ENCODE measurements around the gene CTDSPL. TPM values are rescaled to one million over a fixed set of nuclear protein-coding genes. Genes with fewer than 3 reads are reported as not detected.

CTDSPL gene
- total RNA-seq, 1 donor from 2014 or later: 11.8 TPM

DNA sequence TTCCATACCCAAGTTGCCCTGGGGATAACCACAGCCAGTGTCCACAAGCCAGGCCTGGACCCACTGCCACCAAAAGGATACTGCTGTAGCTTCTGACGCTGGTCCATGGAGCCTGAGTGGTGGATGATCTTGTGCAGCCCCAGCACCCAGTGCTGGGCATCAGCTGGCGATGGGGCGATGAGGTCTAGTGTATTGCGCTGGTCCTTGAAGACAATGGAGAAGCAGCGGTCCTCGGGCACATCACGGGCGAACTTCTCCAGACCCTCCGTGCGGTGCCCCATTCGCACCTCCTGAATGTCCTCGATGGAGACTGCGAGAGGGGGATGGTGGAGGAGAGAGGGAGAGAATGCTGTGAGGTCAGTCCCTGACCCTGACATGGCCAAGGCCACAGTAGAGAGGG lies 154.7 kb downstream of the CTDSPL start:
- Mint-ChIP-seq H3K27ac (no peak overlapping the region), H3K27me3 (ENCODE audit: low read depth) (no peaks in the 10 kb centered on the region), H3K36me3 (ENCODE audit: low read depth) (peaks cover 27% of the 10 kb centered on the region), H3K4me3 (ENCODE audit: low read depth) (no peak overlapping the region), H3K4me1 (ENCODE audit: low read depth) (peaks cover 3% of the 10 kb centered on the region), H3K9me3 (no peaks in the 10 kb centered on the region)
- intact Hi-C loops (cut with micrococcal nuclease): no loop called here
- DNase-seq (ENCODE audit: low spot score): no peak

DNA sequence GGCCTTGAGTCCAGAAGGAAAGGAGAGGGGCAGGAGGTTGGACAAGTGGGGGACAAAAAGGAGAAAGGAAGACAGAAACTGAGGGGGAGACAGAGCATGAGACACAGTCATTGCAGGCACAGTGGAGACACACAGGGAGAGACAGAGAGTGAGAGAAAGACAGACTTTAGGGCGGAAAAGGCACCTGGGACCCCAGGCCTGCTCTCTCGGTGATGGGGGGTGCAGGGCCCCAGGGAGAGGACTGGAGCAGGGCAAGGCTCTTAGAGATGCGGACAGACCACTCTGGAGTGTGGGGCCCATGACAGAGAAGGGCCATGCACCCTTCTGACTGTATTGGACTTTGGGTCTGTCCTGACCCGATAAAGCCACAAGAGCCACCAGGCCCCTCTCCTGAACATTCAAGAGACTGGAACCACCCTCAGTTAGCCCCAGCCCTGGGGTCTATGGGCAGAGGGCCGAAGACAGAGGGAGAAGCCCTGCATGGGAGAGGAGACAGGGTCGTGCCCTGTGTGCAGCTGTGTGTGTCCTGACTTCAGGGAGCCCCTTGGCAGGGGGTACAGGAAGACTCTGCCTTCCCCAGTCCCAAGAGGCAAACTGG lies 155.3 kb downstream of the CTDSPL start:
- peaks cover 3% of the 10 kb centered on the region for H3K4me1 Mint-ChIP-seq (ENCODE audit: low read depth)
- peaks cover 27% of the 10 kb centered on the region for H3K36me3 Mint-ChIP-seq (ENCODE audit: low read depth)
- intact Hi-C loops (cut with micrococcal nuclease): no loop called here
- no peaks in the 10 kb centered on the region for H3K9me3 Mint-ChIP-seq
- no peak for DNase-seq (ENCODE audit: low spot score)
- no peaks in the 10 kb centered on the region for H3K27me3 Mint-ChIP-seq (ENCODE audit: low read depth)
- H3K27ac Mint-ChIP-seq: no peak overlapping the region
- no peak overlapping the region for H3K4me3 Mint-ChIP-seq (ENCODE audit: low read depth)

DNA sequence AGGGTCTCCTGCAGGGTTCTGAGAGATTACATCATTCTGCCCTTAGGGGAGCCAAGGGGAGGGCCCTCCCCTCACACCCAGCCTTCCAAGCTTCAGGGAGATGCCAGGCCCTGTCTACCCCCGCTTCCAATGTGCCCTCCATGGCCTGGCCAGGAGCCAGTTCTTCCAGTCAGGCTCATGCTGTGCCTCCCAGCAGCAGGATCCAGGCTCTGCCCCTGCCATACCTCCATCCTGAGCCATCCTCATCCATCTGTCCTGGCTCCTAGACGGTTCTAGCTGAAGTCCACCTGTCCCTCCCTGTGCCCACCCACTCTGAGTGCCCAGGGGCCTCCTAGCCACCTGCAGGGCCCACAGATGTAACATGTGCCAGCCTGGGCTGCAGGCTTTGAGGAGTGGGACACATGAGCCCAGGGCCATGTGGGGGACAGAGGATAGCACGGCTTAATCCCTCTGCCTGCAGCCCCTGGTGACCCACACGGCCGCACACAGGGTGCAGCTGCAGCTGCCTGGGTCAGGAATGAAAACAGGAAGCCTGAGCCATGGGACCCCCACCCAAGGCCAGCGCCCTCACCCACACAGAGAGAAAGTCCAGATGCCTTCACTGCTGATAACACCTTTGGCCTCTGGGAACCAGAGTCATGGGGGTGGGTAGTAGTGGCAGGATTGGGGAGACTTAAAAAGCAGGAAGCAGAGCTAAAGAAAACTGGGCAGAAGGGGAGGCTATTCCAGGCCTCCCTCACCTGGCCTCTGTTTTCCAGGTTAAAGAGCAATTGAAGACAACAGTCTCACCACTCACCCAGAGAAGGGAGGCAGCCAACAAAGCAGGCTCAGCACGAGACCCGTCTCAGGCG lies 156.0 kb downstream of the CTDSPL start:
- no peak overlapping the region for H3K4me3 Mint-ChIP-seq (ENCODE audit: low read depth)

DNA sequence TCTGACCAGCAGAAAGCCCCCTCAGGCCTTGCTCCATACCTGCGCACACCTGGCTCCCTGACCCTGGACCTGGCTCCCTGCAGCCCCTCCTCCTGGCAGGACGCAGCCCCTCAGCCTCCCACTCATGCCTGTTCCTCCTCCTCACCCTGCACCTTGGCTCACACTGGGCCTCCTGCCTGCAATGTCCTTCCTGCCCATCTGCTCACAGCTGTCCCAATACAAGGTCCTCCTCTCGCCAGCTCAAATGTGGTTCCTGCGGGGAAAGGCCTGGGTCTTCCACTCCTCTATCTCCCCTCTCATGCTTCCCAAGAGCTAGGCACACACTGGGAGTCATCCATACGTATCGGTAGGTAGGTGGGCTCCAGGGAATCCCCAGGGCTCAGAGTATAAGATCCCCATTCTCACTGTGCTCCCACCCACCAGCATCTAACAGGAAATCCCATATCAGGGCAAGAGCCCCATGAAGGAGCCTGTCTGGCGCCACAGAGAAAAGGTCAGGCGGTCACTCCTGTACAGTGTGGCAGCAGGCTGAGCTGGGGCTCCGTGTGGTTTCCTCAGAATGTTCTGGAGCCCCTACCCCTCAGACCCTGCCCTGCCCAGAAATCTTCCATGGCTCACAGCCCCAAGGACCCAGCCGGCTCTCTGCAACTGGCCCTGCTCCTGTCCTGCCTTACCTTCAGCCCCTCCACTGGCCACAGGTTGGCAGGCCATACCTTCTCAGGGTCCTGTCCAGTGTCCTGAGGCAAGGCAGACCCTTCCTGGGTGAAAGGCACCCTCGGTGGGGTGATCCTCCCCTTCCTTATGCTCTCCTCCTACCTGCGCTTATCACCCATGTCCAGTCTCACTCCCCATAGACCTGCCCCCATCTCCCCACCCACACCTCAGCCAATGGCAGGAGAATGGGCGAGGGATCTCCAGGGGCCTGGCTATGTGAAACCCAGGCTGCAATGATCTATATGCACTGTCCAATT lies 156.9 kb downstream of the CTDSPL start:
- no peak overlapping the region for H3K4me3 Mint-ChIP-seq (ENCODE audit: low read depth)
- no peaks in the 10 kb centered on the region for H3K9me3 Mint-ChIP-seq
- no peak for DNase-seq (ENCODE audit: low spot score)
- H3K27ac Mint-ChIP-seq: no peak overlapping the region
- peaks cover 8% of the 10 kb centered on the region for H3K4me1 Mint-ChIP-seq (ENCODE audit: low read depth)
- no peaks in the 10 kb centered on the region for H3K27me3 Mint-ChIP-seq (ENCODE audit: low read depth)
- intact Hi-C loops (cut with micrococcal nuclease): no loop called here
- peaks cover 27% of the 10 kb centered on the region for H3K36me3 Mint-ChIP-seq (ENCODE audit: low read depth)

More for the DNA sequence above, 156.0 kb downstream of the CTDSPL start:
- Mint-ChIP-seq H3K27me3 (ENCODE audit: low read depth) (no peaks in the 10 kb centered on the region), H3K9me3 (no peaks in the 10 kb centered on the region), H3K36me3 (ENCODE audit: low read depth) (peaks cover 27% of the 10 kb centered on the region), H3K4me1 (ENCODE audit: low read depth) (peaks cover 3% of the 10 kb centered on the region), H3K27ac (no peak overlapping the region)
- no peak for DNase-seq (ENCODE audit: low spot score)
- intact Hi-C loops (cut with micrococcal nuclease): no loop called here

DNA sequence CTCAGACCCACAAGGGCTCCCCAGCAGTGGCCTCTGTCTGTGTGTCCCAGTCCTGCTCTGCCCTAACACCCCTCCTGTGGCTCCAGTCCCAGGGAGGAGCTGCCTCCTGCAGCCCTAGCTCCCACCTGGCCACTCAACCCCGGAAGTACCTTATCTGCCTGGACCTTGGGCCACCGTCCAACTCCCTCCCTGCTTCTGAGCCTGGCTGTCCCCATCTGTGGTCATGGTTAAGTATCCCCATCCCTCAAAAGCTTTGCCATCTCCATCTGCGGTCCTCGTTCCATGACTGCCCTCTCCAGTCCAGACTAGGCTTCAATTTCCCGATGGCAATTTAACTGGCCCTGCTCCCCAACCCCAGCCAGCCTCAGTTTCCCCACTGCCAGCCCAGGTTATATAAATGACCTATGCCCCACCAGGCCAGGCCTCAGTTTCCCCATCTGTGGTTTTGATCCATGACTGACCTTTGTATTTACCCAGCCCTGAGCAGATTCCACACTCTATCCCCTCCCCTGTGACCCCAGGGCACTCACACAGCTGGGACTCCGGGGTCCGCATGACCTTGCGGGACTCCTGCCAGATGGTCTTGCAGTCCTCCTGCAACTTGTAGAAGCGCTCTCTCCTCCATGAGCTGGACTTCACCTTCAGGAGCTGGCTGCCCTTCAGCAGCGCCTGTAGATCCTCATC lies 158.1 kb downstream of the CTDSPL start:
- H3K9me3 Mint-ChIP-seq: no peaks in the 10 kb centered on the region
- H3K4me1 Mint-ChIP-seq (ENCODE audit: low read depth): peaks cover 11% of the 10 kb centered on the region
- H3K27me3 Mint-ChIP-seq (ENCODE audit: low read depth): no peaks in the 10 kb centered on the region
- DNase-seq (ENCODE audit: low spot score): no peak
- no peak overlapping the region for H3K27ac Mint-ChIP-seq
- intact Hi-C loops (cut with micrococcal nuclease): no loop called here
- H3K4me3 Mint-ChIP-seq (ENCODE audit: low read depth): no peak overlapping the region
- peaks cover 22% of the 10 kb centered on the region for H3K36me3 Mint-ChIP-seq (ENCODE audit: low read depth)

DNA sequence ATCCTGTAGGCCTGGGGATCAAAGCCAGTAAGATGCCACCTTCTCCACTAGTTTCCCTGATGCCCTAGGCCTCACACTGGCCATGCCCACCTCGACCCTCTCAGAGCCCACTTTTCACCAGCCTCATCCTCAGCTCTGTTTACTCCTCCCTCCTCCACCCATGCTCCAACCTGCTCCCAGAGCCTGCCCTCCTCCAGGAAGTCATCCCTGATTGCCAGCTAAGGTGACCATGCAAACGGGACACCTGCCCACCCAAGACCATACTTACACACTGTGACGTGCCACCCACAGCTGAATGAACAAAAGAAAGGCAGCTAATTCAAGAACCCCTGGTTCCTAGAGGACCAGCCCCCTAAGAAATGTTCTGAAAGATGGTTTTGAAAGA lies 158.7 kb downstream of the CTDSPL start:
- peaks cover 11% of the 10 kb centered on the region for H3K4me1 Mint-ChIP-seq (ENCODE audit: low read depth)
- H3K36me3 Mint-ChIP-seq (ENCODE audit: low read depth): peaks cover 17% of the 10 kb centered on the region
- no peak overlapping the region for H3K4me3 Mint-ChIP-seq (ENCODE audit: low read depth)
- H3K27ac Mint-ChIP-seq: no peak overlapping the region
- intact Hi-C loops (cut with micrococcal nuclease): no loop called here
- DNase-seq (ENCODE audit: low spot score): no peak
- no peaks in the 10 kb centered on the region for H3K9me3 Mint-ChIP-seq
- no peaks in the 10 kb centered on the region for H3K27me3 Mint-ChIP-seq (ENCODE audit: low read depth)

DNA sequence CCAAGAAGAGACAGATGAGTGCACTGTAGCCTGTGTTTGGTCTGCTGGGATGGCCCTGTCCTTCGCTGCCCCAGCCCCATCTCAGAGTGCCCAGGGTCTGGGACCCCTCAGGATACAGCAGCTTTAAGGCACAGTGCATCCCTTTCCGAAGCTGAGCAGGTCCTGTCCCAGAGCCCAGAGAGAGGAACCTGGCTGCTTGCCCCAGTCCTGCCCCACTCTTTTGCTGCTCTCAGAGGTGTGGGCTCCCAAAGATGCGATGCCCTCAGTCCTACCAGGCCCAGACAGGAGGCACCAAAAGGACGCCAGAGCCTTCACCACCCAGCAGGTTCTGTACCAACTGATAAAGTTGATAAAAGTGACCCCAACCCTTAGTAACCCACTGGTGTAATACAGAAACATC lies 159.5 kb downstream of the CTDSPL start:
- H3K27ac Mint-ChIP-seq: no peak overlapping the region
- H3K9me3 Mint-ChIP-seq: no peaks in the 10 kb centered on the region
- no peak overlapping the region for H3K4me3 Mint-ChIP-seq (ENCODE audit: low read depth)
- H3K27me3 Mint-ChIP-seq (ENCODE audit: low read depth): peaks cover 2% of the 10 kb centered on the region
- intact Hi-C loops (cut with micrococcal nuclease): no loop called here
- H3K4me1 Mint-ChIP-seq (ENCODE audit: low read depth): peaks cover 15% of the 10 kb centered on the region
- no peak for DNase-seq (ENCODE audit: low spot score)
- peaks cover 8% of the 10 kb centered on the region for H3K36me3 Mint-ChIP-seq (ENCODE audit: low read depth)

DNA sequence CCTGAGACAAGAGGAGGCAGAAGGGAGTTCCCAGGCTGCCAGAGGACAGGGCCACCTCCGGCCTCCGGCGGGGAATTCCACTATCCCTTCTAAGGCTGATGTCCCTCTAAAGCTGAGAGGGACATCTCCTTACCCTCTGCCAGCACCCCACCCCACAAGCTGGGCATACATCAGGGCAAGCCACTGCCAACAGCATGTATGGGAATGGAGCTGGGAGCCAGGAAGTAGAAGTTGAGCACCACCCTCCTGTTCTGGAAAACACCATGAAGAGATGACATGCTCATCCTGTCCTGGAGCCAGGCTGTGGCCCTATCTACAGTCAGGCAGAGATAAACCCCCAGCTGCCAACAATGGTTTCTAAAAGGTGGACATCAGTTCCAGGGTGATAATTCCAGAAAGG lies 160.6 kb downstream of the CTDSPL start:
- no peak for DNase-seq (ENCODE audit: low spot score)
- intact Hi-C loops (cut with micrococcal nuclease): no loop called here
- H3K27me3 Mint-ChIP-seq (ENCODE audit: low read depth): peaks cover 7% of the 10 kb centered on the region
- no peaks in the 10 kb centered on the region for H3K36me3 Mint-ChIP-seq (ENCODE audit: low read depth)
- H3K4me1 Mint-ChIP-seq (ENCODE audit: low read depth): peaks cover 15% of the 10 kb centered on the region
- no peak overlapping the region for H3K4me3 Mint-ChIP-seq (ENCODE audit: low read depth)
- H3K9me3 Mint-ChIP-seq: no peaks in the 10 kb centered on the region
- no peak overlapping the region for H3K27ac Mint-ChIP-seq

DNA sequence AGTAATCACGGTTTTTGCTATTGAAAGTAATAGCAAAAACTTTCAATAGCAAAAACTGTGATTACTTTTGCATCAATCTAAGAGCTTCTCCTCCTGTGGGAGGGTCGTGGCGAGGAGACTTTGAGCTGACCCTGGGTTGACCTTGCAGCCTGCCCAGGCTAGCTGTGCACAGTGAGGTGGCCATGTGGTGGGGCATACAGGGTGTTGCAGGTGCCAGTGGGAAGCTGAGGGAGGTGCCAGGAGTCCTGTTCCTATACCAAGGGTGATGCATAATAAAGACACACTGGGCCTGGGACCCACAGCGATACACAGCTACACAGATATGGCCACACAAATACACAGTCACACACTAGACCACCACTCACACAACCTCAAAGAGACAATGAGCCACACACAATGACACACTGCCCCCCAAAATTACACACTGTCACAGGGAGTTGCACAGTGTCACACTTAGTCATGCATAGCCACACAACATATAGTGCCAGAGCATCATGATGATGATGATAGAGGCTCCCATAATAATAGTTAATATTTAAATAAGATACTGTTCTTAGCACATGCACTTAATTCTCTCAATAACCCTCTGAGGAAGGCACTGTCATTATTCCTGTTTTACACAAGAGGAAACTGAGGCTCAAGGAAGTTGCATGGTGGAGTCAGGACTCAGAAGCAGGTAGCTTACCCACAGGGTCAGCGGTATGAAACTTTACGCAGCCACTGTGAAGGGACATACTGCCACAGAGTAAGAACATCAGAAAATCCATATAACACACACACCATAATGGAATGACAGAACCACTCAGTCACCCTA lies 161.4 kb downstream of the CTDSPL start:
- H3K36me3 Mint-ChIP-seq (ENCODE audit: low read depth): no peaks in the 10 kb centered on the region
- H3K27me3 Mint-ChIP-seq (ENCODE audit: low read depth): peaks cover 15% of the 10 kb centered on the region
- peak overlapping the region; percentile 98 for H3K4me3 Mint-ChIP-seq (ENCODE audit: low read depth)
- H3K9me3 Mint-ChIP-seq: no peaks in the 10 kb centered on the region
- H3K4me1 Mint-ChIP-seq (ENCODE audit: low read depth): peaks cover 15% of the 10 kb centered on the region
- DNase-seq (ENCODE audit: low spot score): no peak
- peak overlapping the region; percentile 98 for H3K27ac Mint-ChIP-seq
- intact Hi-C loops (cut with micrococcal nuclease): no loop called here

DNA sequence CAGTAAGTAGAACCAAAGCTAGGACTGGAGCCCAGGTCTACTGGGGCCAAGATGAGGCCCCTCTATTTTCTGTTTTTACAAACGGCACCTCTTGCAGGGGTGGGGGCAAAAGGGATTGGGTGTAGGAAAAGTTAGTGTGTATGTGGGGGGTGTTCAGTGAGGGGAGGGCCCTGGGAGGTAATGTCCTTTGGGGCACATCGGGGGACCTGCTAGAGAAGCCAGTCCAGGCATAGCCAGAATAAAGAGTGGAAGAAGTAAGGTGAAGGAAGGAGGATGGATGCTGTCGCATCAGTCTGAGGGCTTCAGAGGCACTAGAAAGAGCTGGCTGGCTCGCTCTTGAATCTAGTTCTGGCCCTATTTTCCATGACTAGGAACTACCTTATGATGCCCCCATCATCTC lies 165.2 kb downstream of the CTDSPL start:
- no peak overlapping the region for H3K4me3 Mint-ChIP-seq (ENCODE audit: low read depth)
- no peaks in the 10 kb centered on the region for H3K36me3 Mint-ChIP-seq (ENCODE audit: low read depth)
- H3K9me3 Mint-ChIP-seq: no peaks in the 10 kb centered on the region
- peaks cover 19% of the 10 kb centered on the region for H3K4me1 Mint-ChIP-seq (ENCODE audit: low read depth)
- intact Hi-C loops (cut with micrococcal nuclease): no loop called here
- peaks cover 28% of the 10 kb centered on the region for H3K27me3 Mint-ChIP-seq (ENCODE audit: low read depth)
- no peak for DNase-seq (ENCODE audit: low spot score)
- H3K27ac Mint-ChIP-seq: no peak overlapping the region

DNA sequence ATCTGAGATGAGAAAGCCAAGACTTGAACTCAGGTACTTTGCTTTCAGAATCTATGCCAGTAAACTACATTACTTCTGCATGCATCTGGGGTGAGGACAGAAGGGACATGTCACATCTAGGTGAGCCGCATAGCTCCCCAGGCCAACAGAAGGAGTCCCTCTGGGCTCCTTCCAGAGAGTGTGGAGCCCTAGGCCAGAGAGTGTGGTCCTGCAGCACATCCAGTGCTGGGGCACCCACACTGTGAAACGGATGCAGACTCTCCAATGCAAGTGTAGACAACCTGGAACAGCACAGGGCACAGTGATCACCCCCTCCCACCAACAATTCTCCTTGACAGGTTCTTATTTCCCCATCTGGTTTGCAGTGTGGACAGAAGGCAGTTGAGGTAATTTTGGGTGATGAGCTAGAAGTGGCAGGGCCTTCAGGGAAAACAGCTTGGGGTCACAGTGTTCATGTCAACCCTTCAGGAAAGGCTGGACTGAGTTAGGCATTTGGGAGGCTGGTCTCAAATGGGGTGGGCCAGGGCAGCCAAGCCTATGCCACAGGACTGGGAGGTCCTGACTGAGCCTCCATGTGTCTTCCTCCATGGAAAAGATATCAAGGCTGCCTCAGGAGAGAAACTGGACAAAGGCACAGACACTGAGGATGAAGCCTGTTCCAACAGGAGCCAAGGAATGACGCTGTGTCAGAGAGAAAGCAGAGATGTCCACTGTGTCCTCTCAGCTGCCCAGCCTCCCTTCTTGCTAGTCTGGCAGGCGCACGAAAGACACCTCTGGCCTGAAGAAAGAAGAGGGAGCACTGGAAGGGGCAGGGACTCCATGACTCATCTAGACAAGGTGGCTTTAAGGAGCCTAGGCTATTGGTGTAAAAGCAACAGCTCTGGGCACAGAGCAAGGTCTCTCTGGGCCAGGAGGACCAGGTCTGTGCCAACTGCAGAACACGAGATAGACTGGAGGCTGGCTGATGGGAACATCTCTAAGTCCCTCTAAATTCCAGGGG lies 166.1 kb downstream of the CTDSPL start:
- no peak for DNase-seq (ENCODE audit: low spot score)
- peaks cover 19% of the 10 kb centered on the region for H3K4me1 Mint-ChIP-seq (ENCODE audit: low read depth)
- H3K9me3 Mint-ChIP-seq: no peaks in the 10 kb centered on the region
- H3K36me3 Mint-ChIP-seq (ENCODE audit: low read depth): no peaks in the 10 kb centered on the region
- H3K27me3 Mint-ChIP-seq (ENCODE audit: low read depth): peaks cover 28% of the 10 kb centered on the region
- peak overlapping the region; percentile 11 for H3K4me3 Mint-ChIP-seq (ENCODE audit: low read depth)
- no peak overlapping the region for H3K27ac Mint-ChIP-seq
- intact Hi-C loops (cut with micrococcal nuclease): no loop called here

All from activated T-helper 2 cell treated with anti-CD3 and anti-CD28 coated beads, Interferon-gamma antibody, Interleukin-2, Interleukin-4, amounts not matched to agents 10 μg/mL and 5 μg/mL and 100 μg/mL, durations not matched to agents 14 hours and 24 hours and 36 hours (primary cell).